Neural progenitor cell (in vitro differentiated cells): ENCODE measurements around the gene LBR. TPM values are rescaled to one million over a fixed set of nuclear protein-coding genes. Genes with fewer than 3 reads are reported as not detected.
A peak's percentile ranks its signal among the peaks of the same experiment; 100 is the strongest.

Experiments used
- DNase-seq: peaks from one replicate; pipeline ENCODE4 v3.0.0-alpha.2; 2016; ENCODE audit warnings: low spot score
- H2AFZ ChIP-seq: fragments of 200-600 bp; sonication (generic); replicated peaks from 2 replicates; pipeline ENCODE4 v1.6.1; 2016; ENCODE audit warnings: antibody characterized with exemption
- H3F3A ChIP-seq: fragments of 200-600 bp; sonication (generic); 2 replicates; pipeline ENCODE4 v1.6.1; 2016; ENCODE audit warnings: antibody characterized with exemption, low read depth
- H3K27ac ChIP-seq: fragments of 200-600 bp; sonication (generic); 2 replicates; pipeline ENCODE4 v1.5.1; 2016; ENCODE audit warnings: mild to moderate bottlenecking
- H3K27me3 ChIP-seq: fragments of 200-600 bp; sonication (generic); 2 replicates; pipeline ENCODE4 v1.6.1; 2016; ENCODE audit warnings: mild to moderate bottlenecking, moderate library complexity
- H3K36me3 ChIP-seq: fragments of 200-600 bp; sonication (generic); 2 replicates; pipeline ENCODE4 v1.5.1; 2016
- H3K4me1 ChIP-seq: fragments of 200-600 bp; sonication (generic); 2 replicates; pipeline ENCODE4 v1.6.1; 2016; ENCODE audit warnings: mixed run types
- H3K4me2 ChIP-seq: fragments of 200-600 bp; sonication (generic); 2 replicates; pipeline ENCODE4 v1.6.1; 2016
- H3K4me3 ChIP-seq: fragments of 200-600 bp; sonication (generic); 2 replicates; pipeline ENCODE4 v1.5.1; 2016
- H3K79me2 ChIP-seq: fragments of 200-600 bp; sonication (generic); 2 replicates; pipeline ENCODE4 v1.6.1; 2016; ENCODE audit warnings: low read depth
- H3K9ac ChIP-seq: fragments of 200-600 bp; sonication (generic); 2 replicates; pipeline ENCODE4 v1.6.1; 2016
- H3K9me3 ChIP-seq: fragments of 200-600 bp; sonication (generic); 2 replicates; pipeline ENCODE4 v1.5.1; 2016; ENCODE audit warnings: low read depth
- H4K20me1 ChIP-seq: fragments of 200-600 bp; sonication (generic); 2 replicates; pipeline ENCODE4 v1.6.1; 2016; ENCODE audit warnings: low read depth
- H3K27ac Mint-ChIP-seq: 3 replicates; pipeline ENCODE4 v1.8.0; 2021; ENCODE audit warnings: mixed read lengths
- H3K27me3 Mint-ChIP-seq: 2 replicates; pipeline ENCODE4 v1.8.0; 2022; ENCODE audit warnings: low read depth, mild to moderate bottlenecking, inconsistent platforms, moderate library complexity, mixed read lengths; ENCODE audit not compliant: insufficient read depth
- H3K36me3 Mint-ChIP-seq: 3 replicates; pipeline ENCODE4 v1.8.0; 2021; ENCODE audit warnings: mixed read lengths
- H3K4me1 Mint-ChIP-seq: 3 replicates; pipeline ENCODE4 v1.8.0; 2021; ENCODE audit warnings: mixed read lengths
- H3K4me3 Mint-ChIP-seq: 3 replicates; pipeline ENCODE4 v1.8.0; 2021; ENCODE audit warnings: mild to moderate bottlenecking, moderate library complexity, mixed read lengths
- H3K9me3 Mint-ChIP-seq: 3 replicates; pipeline ENCODE4 v1.8.0; 2020; ENCODE audit warnings: mixed read lengths
- EZH2 ChIP-seq: fragments of 200-600 bp; sonication (generic); IDR thresholded peaks from 2 replicates; pipeline ENCODE4 v1.6.1; 2017; ENCODE audit warnings: antibody characterized with exemption, mild to moderate bottlenecking, moderate library complexity
- EZH2phosphoT487 ChIP-seq: fragments of 200-600 bp; sonication (generic); IDR thresholded peaks from 2 replicates; pipeline ENCODE4 v1.6.1; 2017; ENCODE audit warnings: antibody characterized with exemption
- total RNA-seq: library from RNA; depleted of rRNA; stranded (reverse); fragments of >200 nt; gene quantifications from 2 replicates; pipeline ENCODE4 v1.2.3, GENCODE V29; 2015; ENCODE audit warnings: low replicate concordance
- TF ChIP-seq, protein P1 (sequence below): fragments of 200-600 bp; sonication (generic); IDR thresholded peaks from 2 replicates; pipeline ENCODE4 v1.5.1; 2017; ENCODE audit warnings: antibody characterized with exemption, mild to moderate bottlenecking

LBR gene
- total RNA-seq, 1 donor from 2014 or later = 171 TPM

DNA sequence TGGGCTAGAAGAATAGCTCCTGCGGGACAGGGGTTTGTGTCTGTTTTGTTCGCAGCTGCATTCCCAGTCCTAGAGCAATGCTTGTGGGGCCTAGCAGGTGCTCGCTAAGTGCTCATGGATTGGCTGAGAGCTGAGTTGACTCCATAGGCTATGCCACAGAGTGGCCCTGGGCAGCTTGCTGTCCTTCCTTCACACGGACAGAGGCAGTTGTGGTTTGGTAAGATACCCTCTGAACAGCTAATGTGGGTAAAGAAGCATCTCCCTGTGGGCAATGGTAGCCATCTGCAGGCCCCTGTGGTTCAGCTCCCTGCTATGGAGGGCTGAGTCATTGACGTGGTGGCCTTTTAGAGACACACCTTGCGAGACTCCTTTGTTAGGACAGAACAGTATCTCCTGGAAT lies 23.5 kb upstream of the LBR start:
- H3F3A ChIP-seq = no peaks in the 10 kb centered on the region
- H3K27ac ChIP-seq = no peak overlapping the region
- peaks cover 31% of the 10 kb centered on the region for H3K4me1 Mint-ChIP-seq
- TF ChIP-seq EZH2 (no peak), EZH2phosphoT487 (no peak)
- TF ChIP-seq, protein P1, sequence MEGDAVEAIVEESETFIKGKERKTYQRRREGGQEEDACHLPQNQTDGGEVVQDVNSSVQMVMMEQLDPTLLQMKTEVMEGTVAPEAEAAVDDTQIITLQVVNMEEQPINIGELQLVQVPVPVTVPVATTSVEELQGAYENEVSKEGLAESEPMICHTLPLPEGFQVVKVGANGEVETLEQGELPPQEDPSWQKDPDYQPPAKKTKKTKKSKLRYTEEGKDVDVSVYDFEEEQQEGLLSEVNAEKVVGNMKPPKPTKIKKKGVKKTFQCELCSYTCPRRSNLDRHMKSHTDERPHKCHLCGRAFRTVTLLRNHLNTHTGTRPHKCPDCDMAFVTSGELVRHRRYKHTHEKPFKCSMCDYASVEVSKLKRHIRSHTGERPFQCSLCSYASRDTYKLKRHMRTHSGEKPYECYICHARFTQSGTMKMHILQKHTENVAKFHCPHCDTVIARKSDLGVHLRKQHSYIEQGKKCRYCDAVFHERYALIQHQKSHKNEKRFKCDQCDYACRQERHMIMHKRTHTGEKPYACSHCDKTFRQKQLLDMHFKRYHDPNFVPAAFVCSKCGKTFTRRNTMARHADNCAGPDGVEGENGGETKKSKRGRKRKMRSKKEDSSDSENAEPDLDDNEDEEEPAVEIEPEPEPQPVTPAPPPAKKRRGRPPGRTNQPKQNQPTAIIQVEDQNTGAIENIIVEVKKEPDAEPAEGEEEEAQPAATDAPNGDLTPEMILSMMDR = no peak
- no peak overlapping the region for H3K4me3 Mint-ChIP-seq
- H3K4me3 ChIP-seq = no peak overlapping the region
- H3K27me3 Mint-ChIP-seq = peaks cover 9% of the 10 kb centered on the region
- H4K20me1 ChIP-seq = no peaks in the 10 kb centered on the region
- no peak overlapping the region for H2AFZ ChIP-seq
- no peaks in the 10 kb centered on the region for H3K27me3 ChIP-seq
- H3K9me3 Mint-ChIP-seq = no peaks in the 10 kb centered on the region
- H3K4me2 ChIP-seq = no peak overlapping the region
- H3K79me2 ChIP-seq = no peaks in the 10 kb centered on the region
- DNase-seq = no peak
- H3K27ac Mint-ChIP-seq = no peak overlapping the region
- no peaks in the 10 kb centered on the region for H3K9me3 ChIP-seq
- H3K4me1 ChIP-seq = peaks cover 9% of the 10 kb centered on the region
- no peaks in the 10 kb centered on the region for H3K36me3 ChIP-seq
- H3K36me3 Mint-ChIP-seq = no peaks in the 10 kb centered on the region
- no peak overlapping the region for H3K9ac ChIP-seq

DNA sequence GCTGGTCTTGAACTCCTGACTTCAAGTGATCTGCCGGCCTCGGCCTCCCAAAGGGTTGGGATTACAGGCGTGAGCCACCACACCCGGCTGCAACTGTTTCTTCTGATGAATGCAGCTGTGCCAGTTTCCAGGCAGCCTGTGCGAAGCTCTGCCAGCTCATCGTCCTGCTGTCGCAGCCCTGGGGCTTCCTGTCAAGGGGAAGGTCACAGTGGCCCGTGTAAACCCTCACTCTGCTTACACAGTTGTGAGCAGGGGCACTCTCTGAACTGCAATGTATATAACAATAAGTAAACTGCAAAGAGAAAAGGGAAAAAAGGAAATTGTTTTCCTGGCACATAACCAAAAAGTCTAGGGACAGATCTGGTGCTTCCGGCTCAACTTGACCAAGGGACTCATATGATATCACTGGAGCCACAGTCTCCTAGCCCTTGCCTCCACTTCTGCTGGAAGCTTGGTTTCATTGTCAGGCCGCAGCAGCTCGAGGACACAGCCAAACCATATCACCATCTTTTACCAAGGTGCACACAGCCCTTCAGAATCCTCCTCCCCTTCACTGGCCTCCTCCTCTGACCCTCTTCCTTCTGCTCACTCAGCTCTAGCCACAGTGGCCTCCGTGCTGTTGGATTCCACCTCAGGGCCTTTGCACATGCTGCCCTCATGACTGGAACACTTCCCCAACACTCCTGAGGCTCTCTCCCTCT lies 22.8 kb upstream of the LBR start:
- H4K20me1 ChIP-seq = no peaks in the 10 kb centered on the region
- peaks cover 9% of the 10 kb centered on the region for H3K4me1 ChIP-seq
- Mint-ChIP-seq H3K27ac (peak overlapping the region; percentile 2), H3K36me3 (no peaks in the 10 kb centered on the region), H3K4me1 (peaks cover 35% of the 10 kb centered on the region), H3K4me3 (no peak overlapping the region), H3K27me3 (peaks cover 6% of the 10 kb centered on the region), H3K9me3 (no peaks in the 10 kb centered on the region)
- no peaks in the 10 kb centered on the region for H3K36me3 ChIP-seq
- no peaks in the 10 kb centered on the region for H3K27me3 ChIP-seq
- no peak overlapping the region for H3K4me2 ChIP-seq
- H2AFZ ChIP-seq = no peak overlapping the region
- no peak overlapping the region for H3K27ac ChIP-seq
- TF ChIP-seq, protein P1 = no peak
- TF ChIP-seq EZH2phosphoT487 (no peak), EZH2 (no peak)
- DNase-seq = no peak
- H3K9me3 ChIP-seq = no peaks in the 10 kb centered on the region
- H3K79me2 ChIP-seq = no peaks in the 10 kb centered on the region
- no peak overlapping the region for H3K4me3 ChIP-seq
- H3F3A ChIP-seq = no peaks in the 10 kb centered on the region
- no peak overlapping the region for H3K9ac ChIP-seq

DNA sequence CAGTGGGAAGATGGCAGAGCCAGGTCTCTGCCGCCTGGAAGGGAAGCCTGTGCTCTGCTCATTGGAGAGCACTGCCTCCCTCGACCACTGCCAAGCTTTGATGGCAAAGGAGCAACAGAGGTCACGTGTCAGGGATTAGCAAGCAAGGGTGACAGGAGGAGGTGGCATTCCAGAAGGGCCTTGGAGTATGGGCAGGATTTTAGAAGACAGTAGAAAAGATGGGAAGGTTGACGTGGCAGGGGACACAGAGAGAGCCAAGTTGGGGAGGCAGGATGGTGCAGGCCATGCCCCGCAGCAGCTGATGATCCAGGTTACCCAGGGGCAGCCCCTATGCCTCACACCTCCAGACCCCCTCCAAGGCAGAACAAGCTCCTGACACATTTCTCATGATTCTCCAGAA lies 21.9 kb upstream of the LBR start:
- Histone ChIP-seq H3F3A (no peaks in the 10 kb centered on the region), H3K9me3 (no peaks in the 10 kb centered on the region), H3K27me3 (no peaks in the 10 kb centered on the region), H2AFZ (no peak overlapping the region), H3K27ac (no peak overlapping the region), H3K4me3 (no peak overlapping the region), H3K4me1 (peaks cover 9% of the 10 kb centered on the region), H3K4me2 (no peak overlapping the region), H3K36me3 (no peaks in the 10 kb centered on the region), H4K20me1 (no peaks in the 10 kb centered on the region), H3K79me2 (no peaks in the 10 kb centered on the region), H3K9ac (no peak overlapping the region)
- Mint-ChIP-seq H3K27me3 (peaks cover 6% of the 10 kb centered on the region), H3K27ac (no peak overlapping the region), H3K4me1 (peaks cover 34% of the 10 kb centered on the region), H3K4me3 (peak overlapping the region; percentile 26), H3K36me3 (no peaks in the 10 kb centered on the region), H3K9me3 (no peaks in the 10 kb centered on the region)
- TF ChIP-seq EZH2 (no peak), EZH2phosphoT487 (no peak)
- TF ChIP-seq, protein P1 = no peak
- no peak for DNase-seq
